ENCODE measurements around the gene ADAMTS5.

ADAMTS5 gene

DNA sequence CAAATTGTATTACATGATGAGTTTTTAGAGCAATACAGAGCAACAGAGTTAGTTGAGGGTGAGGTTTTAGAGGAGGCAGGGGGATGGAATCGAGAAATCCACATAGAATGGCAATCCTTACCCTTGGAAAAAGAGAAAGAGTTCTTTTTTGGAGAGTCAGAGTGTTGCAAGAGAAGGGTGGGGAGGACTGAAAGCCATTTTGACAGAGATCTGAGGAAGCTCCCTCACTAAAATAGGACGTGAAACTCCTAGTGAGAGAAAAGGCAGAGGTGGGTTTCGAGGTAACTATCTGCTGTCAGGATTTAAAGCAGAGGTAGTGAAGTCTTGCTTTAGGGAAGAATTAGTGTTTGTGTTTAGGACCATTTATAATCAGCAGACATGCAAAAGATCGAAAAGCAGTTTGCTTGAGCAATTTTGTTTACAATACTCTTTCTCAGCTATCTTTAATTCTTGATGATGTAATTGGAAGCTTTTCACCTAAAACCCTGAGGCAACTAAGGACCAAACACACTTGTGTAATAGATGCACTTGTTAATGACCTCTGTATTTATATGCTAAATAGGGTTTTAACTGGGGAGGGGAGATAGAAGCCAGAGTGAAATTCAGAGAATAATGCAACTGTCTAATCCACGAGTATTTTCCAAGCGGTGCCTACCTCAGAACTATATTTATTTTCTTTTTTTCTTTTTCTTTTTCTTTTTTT is 20.0 kb downstream of the ADAMTS5 start:
- DNase-seq = no peak

DNA sequence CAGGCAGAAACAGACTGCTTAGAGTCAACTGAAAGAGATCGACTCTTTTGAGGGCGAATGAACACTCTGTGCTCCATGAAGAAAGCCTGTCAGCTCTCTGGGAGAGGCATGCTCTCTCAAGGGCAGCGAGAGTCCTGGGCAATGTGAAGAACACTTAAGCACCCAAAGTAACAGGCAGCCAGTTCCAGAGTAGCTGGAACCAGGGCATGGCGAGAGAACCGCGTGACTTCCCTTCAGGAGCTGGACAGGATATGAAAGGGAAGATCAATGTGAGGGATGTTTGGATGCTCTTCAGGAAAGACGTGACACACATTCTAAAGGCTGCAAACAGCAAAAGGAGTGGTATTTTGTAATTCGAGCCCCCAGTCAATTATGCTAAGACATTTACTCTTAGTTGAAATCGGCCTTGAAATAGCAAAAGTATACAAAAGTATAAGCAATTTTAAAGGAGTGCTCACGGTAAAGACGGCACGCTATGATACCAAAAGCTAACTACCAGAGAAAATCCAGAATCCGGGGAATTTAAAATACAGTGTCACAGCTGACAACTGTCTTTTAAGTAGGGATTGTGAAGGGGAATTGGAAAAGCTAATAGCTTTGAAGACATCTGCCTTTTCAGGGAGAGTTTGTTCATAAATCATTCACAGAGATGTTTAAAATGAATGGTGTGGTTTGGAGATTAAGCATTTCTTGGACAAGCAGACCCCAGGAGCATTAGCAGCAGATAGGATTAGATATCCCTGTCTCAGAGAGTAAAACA is 20.8 kb downstream of the ADAMTS5 start:
- no peak for DNase-seq

DNA sequence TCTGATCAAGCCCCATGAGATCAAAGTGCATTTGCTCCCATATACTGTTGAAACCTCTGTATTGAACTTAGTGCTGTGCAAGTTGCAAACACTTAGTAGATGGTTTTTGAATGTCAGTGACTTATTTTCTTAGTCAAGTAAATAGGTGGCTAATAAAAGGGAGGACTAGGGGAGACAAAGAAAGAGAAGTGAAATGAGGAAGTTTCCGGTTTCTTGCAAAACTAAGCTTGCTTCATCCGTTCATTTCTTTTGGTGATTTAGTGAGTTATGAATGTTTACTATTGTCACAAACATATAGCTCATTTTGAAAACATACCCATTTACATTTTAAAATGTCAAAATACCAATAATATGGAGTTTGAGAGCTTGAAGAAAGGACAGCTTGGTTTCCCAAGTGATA is 23.0 kb downstream of the ADAMTS5 start:
- no peak for DNase-seq

DNA sequence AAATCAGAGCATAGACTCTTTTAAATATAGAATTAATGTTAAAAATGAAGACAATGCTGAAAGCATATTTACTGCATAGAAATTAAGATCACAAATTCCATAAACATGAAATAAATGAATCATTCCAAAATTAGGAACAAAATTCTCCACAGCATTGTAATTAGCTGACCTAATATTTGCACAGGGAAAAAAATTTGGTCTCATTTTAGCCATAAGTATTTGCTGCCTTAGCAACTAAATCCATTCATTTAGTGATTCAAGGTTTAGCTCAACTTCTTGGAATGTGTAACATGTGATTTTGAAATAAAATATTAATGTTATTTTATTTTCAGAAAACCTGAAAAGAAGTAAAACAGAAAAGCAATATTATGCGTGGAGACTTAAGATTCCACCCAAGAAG is 25.5 kb downstream of the ADAMTS5 start:
- DNase-seq = no peak

DNA sequence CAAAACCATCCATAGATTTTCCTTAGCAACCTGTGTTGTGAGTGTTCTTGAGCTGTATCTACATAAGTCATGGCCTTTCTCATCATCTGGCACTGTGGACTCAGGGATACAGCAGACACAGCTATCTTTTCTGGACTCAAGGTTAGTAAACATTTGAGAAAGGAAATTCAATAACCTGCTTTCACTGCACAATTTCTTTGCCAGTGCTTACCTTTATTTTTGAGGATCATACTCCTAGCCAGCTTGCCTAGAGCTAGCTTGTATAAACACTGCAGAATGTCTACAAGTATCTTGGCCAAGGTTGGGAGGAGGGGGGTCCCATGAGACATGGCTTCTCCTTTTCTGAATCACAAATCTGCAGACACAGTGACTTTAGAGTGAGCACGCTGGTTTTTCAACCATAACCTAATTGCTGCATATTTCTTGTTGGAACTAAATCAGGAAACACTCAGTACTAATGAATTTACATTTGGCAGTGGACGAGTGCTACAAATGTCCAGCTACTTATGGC is 27.2 kb downstream of the ADAMTS5 start:
- DNase-seq = no peak

DNA sequence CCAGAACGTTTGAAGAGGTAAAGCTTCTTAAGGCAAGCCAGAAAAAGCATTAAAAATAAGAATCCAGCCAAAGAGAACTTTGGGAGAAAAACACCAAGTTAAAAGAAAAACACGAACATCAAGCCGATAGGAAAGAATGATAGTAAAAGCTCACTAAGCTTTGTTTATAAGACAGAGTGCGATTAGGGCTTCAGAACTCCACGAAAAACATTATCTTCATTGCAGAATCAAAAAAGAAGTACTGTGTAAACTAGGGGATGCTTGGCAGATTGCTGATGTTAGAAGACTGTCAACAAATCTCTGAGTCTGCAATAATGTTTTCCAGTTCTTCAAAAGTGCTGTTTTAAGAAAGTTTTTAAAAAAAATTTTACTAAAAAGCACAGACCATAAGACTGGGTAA is 30.2 kb downstream of the ADAMTS5 start:
- no peak for DNase-seq

DNA sequence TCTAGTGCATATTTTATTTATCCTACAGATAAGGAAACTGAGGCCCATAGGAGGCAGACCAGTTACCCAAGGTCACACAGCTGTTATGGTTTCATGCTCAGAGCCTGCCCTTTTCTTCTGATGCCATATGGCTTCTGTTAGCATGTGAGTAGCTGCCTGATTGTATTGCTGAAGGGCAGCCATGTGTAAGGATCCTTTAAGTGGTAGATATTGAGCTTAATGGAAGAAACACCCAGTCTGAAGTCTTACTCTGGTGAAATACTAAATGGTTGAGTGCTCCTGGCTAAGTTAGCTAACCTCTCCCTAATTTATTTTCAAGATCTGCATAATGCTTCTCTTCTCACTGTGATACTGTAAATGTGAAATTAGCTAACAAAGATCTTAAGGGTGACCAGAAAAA is 30.9 kb downstream of the ADAMTS5 start:
- DNase-seq = no peak

DNA sequence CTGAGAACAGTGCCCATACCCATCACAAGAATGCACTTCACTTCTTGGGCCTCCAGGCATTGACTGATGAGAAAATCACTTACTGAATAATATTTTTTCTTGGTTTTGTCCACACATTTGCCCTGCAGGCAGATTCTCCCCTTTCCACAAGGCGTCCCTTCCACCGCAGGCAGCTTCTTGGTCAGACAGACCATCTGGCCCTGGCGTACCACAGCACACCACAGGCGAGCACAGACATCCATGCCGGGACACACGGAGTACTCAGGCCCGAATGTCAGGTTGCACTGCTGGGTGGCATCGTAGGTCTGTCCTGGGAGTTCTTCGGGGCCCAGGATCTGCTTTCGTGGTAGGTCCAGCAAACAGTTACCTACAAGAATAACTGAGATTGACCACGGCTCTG is 32.5 kb downstream of the ADAMTS5 start:
- DNase-seq = no peak

DNA sequence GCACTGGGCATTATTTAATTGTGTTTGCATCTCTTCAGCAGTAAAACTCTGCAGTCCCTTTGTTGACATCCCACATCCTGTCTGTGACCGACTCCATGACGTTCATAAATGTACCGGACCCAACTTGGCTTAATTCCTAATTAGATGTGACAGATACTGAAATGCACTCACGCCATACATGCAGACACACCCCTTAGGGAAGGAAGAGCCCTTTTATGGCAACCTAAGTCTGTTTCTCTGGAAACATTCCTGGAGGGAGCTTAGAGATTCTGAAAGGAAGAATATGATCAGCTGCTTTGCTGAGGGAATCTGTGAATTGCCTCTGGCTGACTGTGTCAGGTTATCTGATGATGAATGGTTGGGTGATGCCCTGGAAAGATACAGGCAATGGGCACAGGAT is 33.4 kb downstream of the ADAMTS5 start:
- DNase-seq = no peak

DNA sequence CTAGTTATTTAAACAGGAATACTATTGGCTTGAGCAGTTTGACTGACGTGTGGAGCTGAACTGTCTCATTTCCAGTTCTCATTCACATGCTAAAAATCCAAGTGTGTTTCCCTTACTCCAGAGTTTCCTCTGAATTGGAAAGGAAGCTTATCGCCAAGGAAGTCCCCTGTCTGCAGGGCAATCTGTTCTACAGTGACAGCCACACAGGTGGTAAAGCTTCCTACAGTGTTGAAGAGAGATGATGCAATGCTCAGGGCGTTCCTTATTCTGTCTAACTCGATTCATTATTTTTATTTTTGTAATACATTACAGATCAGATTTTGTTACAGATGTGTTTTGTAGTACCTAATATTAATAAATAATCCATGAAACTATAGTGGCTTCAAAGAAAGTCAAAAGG is 41.3 kb downstream of the ADAMTS5 start:
- no peak for DNase-seq

DNA sequence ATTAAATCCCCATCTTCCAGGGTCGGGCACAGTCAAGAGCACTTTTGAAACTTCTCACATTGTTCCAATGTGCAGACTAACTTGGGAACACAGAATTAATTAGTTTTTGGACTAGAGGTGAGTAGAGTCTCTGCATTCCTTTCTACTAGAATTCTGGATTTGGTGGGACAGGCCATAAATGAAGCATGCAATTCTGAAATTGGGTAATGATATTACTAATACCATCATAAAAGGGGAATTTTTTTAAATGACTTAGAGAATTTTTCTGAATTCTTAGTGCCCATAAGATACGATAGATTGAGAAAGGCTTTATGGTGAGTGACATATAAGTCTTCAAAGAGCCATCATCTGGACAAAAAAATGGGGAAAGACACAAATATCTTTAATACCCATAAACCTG is 41.8 kb downstream of the ADAMTS5 start:
- DNase-seq = no peak

DNA sequence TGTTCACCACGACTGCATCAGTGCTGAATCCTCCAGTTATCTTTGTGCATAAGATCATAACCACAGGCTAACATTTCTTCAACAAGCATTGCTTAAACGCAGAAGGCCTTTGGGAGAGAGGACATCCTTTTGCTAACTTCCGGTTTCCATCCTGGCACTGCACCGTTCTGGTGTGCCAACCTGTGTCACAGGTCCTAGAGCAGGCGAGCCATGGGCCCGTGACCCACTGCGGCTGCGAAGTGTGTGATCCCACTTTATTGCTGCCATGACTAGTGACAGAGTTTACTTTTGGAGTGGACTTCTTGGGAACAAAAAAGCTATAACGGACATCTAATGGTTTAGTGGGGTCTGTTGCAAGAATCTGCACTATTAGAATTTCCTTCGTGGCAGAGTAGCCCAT is 42.9 kb downstream of the ADAMTS5 start:
- DNase-seq = no peak

DNA sequence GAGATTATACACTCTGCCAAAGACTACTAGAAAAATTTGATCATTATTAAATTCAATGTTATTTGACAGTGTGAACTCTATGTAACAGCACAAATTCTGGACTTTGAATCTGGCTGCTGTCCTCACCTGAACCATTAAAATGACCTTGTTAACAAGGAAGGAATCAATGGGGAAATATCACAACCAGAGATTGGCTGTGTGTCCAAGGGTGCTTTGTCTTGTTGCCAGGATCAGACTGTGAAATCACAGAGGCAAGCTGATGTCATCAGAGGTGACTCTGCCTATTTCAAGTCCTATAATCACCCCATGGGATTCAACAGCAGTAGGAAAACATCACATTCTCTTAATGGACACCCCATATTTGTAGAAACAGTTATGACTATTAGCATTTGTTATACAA is 46.8 kb downstream of the ADAMTS5 start:
- no peak for DNase-seq

DNA sequence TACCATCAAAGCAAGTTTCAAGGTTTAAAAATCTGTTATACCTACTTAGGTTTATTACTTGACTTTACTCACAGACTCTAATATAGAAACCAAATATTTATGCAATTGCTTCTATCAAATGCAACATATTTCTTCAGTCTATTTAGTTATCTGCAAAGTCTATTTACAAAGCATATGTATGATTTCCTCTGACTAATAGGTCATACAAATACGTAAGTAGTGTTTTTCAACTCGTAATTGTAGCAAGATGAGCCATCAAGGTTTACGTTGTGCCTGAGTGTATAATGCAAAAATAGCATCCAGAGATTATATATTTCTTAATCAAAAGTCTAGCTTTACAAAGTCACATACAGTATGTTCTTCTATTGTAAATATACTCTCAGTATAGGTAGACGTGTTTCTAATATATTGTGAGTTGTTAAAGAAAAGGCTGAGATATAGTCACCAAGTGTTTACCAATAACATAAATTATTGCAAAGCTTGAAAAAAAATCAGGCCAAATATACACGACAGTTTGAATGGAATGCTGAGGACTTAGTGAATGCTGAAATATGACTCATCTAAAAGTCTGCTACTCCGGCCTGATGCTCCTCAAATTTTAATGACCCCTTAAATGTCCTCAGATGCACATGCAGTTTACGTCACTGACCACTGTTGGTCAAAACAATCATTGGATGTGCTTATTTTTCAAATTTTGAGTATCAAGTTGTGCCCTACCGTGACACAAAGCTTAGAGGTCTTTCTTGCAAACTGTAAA is 48.4 kb downstream of the ADAMTS5 start:
- DNase-seq = no peak

DNA sequence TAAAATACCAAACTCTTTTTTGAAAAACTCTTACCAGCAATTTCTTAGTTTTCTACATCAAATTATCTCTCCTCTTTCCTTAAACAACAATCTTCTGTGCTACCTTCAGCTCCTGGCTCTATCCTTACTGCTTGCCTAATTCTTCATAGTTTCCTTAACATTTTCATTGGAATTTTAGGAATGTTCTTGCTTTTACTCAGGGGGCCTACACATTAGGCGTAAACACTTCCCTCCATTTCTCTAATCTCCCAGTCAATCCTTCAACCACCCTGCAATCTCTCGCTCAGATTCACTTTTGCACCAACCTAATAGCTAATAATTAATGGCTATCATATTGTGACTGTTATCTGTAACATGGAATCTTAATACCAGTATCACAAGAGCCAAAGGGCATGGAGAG is 50.1 kb downstream of the ADAMTS5 start:
- DNase-seq = no peak

DNA sequence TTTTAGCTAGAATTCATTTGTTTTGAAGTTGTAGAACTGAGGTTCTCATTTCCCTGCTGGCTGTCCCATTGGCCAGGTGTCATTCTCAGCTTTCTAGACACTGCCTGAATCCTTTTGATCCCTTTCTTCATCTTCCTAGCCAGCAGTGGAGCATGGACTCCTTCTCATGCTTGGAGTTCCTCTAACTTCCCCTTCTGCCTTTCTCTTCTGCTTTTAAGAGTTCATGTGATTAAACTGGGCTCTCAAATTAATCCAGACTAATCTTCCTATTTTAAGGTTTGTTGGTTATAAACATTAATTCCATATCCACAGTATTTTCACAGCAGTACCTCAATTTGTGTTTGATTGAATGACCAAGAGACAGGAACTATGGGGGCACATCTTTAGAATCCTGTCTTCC is 52.3 kb downstream of the ADAMTS5 start:
- no peak for DNase-seq

DNA sequence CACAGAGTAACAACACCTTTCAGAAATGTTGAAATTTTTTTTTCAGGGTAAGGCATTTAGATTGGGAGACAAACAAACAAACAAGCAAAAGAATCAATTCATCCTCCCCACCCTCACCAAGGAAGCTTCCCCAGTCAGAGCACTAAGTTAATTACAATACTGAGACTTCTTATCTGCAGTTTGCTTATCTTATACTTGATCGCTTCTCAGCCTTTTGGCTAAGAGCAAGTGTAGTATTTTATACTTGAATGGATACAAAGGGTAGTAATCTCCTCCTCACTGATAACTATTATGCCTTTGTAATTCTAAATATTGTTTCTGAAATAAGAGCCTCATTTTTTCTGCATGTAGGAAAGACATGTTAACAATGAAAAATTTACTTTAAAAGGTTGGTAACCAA is 54.4 kb downstream of the ADAMTS5 start:
- no peak for DNase-seq

DNA sequence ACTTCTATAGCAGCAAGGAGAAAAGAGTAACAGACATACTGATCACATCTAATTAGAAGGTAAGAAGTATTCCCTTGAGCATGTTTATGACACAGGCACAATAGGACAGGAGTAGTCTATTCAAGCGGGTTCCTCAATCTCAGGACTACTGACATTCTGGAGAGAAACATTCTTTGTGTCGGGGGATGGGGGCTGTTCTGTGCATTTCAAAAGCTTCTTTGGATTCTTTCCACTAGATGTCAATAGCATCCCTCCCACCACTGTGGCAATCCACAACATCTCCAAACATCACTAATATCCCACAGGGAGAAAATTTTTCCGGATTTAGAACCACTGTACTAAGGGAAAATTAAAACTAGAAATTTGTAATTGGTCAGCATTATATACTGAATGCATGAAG is 56.9 kb downstream of the ADAMTS5 start:
- DNase-seq = no peak

DNA sequence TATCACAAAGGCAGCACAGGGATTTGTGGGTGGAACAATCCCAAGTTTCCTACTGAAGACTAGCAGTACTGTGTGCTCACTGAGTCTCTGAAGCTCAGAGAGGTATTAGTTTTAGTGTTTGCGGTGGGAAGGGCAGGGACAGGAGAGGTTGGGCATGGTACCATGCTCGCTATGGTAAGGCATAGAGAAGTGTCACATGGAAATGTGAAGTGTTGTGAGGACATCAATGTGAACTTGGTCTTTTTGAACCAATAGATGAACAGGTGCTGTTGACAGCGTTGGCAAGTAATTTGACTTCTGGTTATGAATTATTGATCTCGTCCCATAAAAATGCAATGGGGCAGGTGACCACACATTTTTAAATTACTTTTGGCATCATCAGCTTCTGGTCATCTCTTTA is 65.9 kb downstream of the ADAMTS5 start:
- DNase-seq = no peak

DNA sequence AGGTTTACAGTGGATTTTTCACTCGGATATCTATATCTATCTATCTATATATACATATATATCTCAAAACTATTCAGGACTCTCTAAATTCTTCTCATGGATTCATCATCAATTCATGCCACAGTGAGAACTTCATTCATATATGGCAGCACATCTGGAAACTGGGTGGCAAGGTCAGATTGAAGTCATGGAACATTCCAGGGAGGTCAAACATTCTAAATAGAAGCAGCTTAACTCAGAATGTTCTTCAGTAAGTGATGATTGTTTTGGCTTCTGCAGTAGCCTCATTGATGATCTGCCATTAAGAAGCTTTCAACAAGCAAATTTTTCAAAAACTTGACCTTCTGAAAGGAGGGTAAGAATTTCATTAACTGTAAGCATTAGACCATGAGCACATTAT is 74.7 kb downstream of the ADAMTS5 start:
- no peak for DNase-seq

DNA sequence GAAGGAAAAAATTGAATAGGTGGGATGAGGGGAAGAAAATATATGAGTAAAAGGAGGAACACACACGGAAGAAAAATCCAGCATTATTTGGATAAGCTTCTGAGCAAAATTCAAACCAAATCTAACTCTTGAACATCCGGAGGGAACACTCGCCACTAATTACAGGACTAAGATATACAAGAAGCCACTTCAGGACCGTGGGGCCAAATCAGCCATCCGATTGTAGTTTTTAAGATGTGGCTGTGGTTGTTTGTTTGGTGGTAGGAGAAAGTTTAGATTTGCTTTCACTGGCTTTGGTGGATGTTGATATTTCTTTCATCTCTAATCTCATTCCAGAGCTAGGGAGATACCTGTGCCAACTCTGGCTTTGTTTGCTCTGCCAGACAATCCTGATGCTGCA is 78.0 kb downstream of the ADAMTS5 start:
- no peak for DNase-seq

DNA sequence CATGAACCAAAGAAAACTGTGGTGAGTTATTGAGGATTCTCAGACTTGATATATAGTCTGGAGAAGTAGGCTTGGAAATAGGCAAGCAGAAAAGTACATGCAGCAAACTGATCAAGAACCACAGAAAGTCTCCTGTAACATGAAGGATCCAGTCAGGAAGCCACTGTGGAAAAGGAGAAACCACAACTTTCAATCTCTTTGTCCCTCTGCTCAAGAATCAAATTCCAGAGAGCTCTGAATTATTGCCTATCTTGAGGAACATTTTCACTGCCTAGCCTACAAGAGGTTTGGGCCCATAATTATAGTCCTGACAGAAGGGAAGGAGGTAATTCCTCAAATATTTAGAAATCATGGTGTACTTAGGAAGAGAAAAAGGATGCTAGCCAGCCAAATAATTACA is 78.6 kb downstream of the ADAMTS5 start:
- no peak for DNase-seq

DNA sequence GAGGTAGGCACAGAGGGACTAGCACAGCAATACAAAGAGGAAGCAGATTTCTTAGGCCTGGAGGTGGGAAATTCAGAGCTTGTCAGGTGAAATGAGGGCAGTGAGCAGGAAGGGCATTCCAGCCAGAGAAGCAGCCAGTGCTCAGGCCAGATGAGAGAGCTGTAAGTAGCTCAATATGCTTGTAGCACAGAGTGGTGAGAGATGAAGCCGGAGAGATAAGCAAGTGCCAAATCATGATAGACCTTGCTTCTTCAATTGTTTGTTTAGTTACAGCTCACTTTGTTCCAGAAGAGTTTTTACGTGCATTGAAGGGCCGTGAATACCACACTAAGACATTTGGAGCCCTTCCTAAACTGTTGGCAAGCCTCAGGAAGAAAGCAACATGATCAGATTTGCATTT is 79.6 kb downstream of the ADAMTS5 start:
- DNase-seq = no peak

DNA sequence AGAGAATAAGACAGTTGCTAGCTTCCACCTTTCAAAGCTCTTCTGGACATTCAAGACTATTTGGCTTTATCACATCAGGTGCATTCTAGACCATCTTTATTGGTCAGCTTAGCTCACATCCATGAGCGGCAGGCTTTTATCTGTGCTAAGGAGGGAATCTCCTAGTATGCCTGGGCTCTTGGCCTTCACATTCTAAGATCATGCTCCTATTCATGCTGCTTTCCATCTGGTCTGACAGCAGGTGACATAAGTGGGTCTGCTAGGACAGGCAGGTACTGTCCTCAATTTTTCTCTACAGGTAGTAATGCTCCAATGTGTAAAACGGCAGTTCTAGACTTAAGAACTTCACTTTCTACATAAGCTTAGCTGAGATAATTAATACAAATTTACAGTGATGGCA is 82.5 kb downstream of the ADAMTS5 start:
- no peak for DNase-seq
